Stimulated activated CD4-positive, alpha-beta T cell treated with anti-CD3 and anti-CD28 coated beads, Interleukin-4, amount 100 ng/mL, for 24 hours (primary cell): ENCODE measurements around the gene PXK.
"Not testable (repeated sequence)": the region's sequence is repeated elsewhere in the genome, so short reads cannot be mapped to it uniquely, and the experiment has no call there.

Source experiments
- DNase-seq: peaks from one replicate; pipeline ENCODE4 v3.0.0-alpha.2; 2020

The PXK gene

DNA sequence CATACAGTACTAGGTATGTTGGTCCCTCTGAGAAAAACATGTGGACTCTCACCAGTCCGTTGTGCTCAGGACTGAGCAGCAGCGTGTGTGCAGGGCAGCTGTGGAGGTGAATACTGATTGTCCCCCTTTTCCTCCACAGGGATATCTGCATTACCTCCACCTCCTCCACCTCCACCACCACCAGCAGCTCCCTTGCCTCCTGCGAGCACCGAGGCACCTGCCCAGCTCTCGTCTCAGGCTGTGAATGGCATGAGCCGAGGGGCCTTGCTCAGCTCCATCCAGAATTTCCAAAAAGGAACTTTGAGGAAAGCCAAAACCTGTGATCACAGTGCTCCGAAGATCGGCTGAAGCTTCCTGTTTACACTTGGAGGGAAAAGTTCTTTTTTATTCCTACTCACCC, 91.9 kb downstream of the PXK start:
- no peak for DNase-seq

DNA sequence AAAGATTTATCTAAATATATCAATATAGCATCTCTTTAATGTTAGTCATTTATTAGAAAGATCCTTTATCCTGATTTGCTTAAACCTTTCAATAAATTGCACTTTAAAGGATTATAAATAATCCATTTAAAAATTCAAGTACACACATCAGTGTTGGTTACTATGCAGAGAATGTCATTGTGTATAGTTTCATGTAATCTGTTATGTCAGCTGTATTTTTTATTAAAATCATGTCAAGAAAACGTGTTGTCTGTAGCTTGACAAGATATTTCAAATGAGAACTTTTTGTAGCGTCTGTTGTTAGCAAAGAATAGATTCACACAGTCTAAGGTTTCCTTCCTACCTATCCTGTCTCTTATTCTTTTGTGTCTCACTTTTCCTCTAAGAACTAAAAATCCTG, 93.1 kb downstream of the PXK start:
- DNase-seq, result no peak

- DNase-seq, result no peak
Observed at GRCh38 chr3:58427661-58428361, 95.1 kb downstream of the PXK start.

DNA sequence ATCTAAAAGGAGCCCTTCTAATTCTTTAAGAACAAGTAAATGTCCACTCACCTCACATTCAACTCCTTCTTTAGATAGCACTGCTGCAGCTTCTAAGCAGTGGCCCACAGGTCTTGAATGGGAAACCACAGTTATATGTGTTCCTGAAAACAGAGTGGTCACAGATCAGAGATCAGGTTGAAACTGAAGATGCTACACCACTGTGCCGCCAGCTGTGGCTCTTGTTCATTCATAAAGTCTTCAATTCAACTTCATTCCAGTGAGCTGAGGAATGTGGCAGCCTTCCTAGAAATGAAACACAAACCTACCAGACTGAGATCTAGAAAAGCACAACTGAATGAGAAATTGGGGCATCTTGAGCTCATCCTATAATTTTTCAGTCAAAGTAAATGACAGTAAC, 97.0 kb downstream of the PXK start:
- DNase-seq, result no peak

DNA sequence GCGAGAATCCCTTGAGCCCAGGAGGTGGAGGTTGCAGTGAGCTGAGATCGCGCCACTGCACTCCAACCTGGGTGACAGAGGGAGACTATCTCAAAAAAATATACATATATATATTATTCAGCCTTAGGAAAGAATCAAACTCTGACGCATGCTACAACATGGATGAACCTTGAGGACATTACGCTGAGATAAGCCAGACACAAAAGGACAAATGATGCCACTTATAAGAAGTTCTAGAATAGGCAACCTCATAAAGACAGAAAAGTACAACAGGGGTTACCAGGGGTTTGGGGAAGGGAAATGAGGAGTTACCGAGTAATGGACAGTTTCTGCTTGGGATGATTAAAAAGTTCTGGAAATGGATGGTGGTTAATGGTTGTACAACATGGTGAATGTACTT, 100.2 kb downstream of the PXK start:
- DNase-seq, result no peak

DNA sequence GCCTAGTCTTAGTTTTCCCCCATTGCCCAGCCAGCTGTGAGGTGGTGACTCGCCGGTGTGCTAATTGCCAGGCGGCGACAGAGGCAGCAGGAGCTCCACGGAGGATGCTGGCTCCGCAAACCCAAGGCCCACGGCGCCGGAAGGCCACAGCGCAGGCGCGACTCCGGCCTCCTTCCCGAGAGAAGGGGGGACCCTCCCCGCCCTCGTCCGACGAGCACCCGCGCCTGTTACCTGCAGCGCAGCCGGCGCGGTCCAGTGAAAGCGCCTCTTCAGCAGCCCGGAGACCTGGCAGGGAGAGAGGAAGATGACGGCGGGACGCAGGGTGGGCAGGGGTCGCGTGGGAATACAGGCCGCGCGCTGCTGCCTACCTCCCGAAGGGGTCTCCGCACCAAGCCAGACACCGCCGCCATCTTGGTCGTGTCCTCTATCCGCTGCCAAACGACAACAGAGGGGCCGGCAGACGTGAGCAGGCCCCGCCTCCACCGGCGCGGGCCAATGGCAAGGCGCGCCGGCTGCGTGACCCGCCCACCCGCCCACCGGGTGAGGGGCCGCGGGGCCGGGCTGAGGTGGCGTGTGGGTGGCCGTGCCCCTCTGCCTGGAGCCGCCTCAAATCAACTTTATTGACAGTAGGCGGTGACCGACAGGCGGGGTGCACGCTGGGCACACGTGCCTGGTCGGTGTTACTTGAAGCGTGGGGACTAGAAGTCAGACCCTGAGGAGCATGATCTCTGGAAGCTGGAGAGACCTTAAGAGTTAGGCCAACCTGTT, 100.9 kb downstream of the PXK start, which contains the start of gene PDHB:
PDHB (minus strand) TSS at position 433 of the 768 bp plus-strand sequence; CDS start at position 410, 23 bp downstream.
- DNase-seq, result peak; percentile 91

DNA sequence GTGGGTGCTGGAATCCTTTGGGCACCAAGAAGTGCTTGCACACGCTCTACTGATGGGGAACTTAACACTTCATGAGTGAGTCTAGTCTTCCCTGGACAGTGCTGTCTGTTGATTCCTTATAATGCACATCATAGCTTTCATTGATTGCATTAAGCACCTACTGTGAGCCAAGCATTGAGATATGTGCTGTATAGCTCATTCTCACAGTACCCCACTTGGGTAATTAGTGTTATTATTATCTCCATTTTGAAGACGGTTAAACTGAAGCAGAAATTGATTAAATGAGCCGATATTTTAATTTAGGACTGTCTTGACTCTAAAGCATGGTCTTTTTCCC, 101.4 kb downstream of the PXK start:
- no peak for DNase-seq

DNA sequence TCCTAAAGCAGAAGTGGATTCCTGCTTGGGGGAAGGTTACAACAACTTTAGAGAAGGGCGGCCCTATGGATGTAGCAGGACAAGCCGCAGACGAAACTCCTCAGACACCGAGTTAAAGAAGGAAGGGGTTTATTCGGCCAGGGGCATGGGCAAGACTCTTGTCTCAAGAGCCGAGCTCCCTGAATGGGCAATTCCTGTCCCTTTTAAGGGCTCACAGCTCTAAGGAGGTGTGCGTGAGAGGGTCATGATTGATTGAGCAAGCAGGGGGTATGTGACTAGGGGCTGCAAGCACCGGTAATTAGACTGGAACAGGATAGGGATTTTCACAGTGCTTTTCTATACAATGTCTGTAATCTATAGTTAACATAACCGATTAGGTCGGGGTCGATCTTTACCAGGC, 101.8 kb downstream of the PXK start:
- no peak for DNase-seq

DNA sequence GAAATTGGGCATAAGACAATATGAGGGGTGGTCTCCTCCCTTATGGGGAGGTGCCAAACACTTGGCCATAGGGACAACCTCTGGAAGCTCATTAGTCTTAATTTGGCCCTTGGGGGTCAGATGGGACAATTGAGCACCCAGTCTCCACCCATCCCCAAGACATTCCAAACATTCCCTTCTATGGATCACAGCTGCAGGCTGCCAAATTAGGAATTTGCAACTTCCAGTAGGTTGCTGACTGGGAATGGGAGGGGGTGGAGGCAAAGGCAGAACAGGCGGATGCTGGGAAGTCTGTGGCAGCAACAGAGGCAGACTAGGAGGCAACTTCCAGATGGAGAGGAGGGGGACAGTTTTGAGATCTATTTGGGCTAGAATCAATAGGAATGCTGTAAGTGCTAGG, 102.3 kb downstream of the PXK start:
- no peak for DNase-seq

DNA sequence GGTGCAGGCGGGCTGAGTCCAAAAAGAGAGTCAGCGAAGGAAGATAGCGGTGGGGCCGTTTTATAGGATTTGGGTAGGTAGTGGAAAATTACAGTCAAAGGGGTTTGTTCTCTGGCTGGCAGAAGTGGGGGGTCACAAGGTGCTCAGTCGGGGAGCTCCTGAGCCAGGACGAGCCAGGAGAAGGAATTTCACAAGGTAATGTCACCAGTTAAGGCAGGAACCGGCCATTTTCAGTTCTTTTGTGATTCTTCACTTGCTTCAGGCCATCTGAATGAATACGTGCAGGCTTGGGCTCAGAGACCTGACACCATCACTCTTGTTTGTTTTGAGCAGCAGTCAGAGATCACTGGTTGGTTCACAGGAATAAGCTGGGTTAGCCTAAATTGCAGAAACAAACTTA, 104.6 kb downstream of the PXK start:
- not testable (repeated sequence) for DNase-seq

GRCh38 chr3:58440996-58441355, 108.3 kb downstream of the PXK start:
- not testable (repeated sequence) for DNase-seq

DNA sequence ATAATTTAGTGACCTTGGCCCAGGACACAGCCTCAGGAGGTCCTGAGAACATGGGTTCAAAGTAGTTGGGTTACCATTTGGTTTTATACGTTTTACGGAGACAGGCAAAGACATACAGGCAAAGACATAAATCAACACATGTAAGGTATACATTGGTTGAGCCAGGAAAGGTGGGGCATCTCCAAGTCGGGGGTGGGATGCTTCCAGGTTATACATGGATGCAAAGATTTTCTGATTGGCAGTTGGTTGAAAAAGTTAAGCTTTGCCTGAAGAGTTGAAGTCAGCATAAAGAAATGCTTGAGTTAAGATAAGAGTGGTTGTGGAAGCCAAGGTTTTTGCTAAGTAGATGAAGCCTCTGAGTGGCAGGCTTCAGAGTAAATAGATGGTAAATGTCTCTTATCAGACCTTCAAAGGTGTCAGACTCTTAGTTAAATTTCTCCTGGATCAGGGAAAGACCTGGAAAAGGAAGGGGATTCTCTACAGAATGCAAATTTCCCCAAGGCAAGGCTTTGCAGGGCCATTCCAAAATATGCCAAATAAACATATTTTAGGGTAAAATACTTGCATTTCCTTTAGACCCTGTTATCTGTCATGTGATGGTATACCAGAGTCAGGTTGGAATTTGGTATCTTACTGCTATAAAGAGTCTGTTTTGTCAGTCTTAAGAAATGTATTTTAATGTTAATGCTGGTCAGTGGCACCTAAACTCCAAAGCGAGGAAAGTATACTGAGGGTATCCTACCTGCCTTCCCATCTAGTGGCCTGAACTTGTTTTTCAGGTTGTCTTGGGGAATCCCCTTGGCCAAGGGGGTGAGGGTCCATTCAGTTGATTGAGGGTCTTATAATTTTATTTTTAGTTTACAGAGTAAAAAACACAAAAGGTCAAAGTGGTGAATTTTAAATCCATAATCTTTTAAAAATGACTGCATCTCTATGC, 109.1 kb downstream of the PXK start:
- no peak for DNase-seq

DNA sequence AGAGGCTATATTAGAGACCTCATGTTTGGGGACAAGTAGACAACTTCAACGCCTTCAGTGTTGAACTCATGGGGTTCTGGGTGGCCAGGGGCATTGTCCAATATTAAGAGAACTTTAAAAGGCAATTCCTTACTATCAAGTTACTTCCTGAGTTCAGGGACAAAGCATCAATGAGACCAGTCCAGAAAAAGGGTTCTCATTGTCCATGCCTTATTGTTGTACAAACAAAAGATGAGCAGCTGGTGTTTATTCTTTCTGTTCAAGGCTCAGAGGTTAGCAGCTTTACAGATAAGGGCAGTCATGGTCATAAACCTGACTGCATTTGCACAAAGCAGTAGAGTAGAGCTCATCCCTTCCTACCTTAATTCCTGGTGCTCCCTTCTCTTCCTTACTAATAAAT, 119.5 kb downstream of the PXK start:
- DNase-seq, result no peak

DNA sequence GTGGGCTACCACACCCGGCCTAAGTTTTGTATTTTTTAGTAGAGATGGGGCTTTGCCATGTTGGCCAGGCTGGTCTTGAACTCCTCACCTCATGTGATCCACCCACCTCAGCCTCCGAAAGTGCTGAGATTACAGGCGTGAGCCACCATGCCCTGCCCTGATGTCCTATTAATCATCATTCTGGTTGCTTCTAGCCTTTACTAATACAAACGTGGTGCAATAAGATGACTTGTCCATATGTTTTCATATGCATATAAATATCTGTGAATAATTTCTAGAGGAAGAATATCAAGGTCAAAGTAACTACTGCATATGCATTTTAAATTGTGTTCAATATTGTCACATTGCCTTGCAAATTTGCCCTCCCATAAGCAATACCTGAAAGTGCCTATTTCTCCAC, 126.5 kb downstream of the PXK start:
- DNase-seq, result no peak

DNA sequence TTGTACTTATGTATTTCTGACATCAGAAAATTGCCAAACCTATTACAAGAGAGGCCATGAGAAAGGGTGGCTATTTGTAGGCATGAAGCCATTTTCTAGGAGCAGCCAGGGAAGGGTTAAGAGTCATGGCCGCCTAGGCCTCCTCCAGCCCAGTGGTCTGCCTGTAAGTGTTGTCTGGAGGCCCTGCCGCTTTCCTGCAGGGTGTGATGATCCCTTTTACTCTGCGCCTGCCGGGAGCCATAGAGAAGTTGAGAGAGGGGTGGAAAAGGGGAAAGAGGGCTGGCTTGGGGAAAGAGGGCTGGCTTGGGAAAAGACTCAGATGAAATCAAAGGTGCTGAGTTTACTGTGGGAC, 130.1 kb downstream of the PXK start:
- no peak for DNase-seq

DNA sequence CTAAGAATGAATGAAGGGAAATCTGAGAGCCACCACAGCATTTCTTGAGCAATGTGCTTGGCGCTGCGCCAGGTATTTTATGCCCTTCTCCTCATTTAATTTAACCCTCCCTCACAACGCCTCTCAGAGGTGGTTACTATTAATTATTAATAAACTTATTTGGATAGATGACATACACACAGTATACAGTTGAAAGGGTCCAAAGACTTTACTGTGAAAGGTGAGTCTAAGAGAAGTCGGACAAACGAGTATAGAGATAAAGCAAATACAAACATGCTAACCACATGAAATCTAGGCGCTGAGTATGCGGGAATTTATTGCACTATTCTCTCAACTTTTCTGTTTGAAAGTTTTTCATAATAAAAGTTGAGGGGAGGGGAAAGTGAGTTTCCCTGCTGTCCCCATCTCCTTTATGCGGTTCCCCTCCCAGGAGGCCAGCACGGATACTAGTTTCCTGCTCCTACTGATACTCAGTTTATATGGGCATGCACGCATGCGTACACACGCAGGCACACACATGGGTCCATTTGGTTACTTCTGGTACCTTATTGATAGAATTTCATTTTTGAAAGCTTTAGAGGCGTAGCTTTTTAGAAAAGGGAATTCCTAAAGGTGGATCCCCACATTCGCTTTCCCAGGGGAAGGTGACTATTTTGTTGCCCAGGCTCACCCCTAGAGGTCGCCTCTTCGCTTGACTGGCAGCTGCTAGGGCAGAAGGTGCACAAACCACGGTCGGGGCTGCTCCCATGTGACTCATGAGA, 130.7 kb downstream of the PXK start:
- DNase-seq, result peak; percentile 83

DNA sequence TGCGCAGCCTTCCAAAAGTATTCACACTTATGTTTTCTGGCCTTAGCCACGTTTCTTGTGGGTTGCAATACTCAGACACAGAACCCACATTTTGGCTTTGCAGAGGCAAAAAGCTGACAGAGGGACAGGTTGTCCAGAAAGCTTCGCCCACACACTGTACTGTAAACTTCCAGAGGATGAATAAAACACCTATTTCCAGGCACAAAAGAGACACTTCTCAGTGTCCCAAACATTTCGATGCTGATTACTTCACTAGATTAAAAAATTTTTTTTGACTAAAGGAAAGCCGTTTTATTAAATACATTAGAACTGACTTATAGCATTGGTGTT, 131.2 kb downstream of the PXK start:
- DNase-seq, result no peak

DNA sequence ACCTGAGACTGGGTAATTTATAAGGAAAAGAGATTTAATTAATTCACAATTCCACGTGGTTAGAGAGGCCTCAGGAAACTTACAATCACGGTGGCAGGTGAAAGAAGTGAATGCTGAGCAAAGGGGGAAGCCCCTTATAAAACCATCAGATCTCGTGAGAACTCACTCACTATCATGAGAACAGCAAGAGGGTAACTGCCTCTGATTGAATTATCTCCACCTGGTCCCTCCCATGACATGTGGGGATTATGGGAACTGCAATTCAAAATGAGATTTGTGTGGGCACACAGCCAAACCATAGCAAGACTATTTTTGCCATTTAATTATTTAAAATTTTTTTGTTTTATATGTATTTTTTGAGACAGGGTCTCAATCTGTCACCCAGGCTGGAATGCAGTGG, 132.2 kb downstream of the PXK start:
- peak; percentile 16 for DNase-seq

DNA sequence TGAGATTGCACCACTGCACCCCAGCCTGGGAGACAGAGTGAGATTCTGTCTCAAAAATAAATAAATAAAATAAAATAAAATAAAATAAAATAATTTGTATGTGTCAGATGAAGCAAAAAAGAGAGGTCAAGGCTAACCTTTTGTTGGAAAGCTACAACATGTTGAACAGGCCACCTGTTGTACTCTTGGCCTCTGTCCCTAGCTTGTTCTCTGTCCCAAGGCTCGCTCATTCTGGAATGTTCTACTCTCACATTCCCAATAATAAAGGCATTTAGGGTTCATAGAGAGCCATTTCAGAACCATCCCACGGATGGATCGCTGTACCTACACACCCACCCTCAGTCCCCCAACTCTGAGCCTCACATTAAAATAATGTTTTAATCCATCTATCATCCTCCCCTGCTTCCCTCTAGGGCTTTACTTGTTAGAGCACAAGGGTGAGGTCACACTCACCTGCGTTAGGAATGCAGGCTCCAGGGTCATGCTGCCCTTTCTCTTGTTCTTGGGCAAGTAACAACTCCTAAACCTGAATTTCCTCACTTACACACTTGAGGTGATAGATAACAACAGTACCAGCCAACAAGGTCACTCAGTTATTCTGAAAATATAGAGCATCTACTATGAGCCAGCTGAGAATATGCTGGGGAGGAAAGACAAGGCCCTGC, 134.3 kb downstream of the PXK start:
- no peak for DNase-seq

- no peak for DNase-seq
Observed at GRCh38 chr3:58469096-58469495, 136.4 kb downstream of the PXK start.

GRCh38 chr3:58470363-58471024, 137.8 kb downstream of the PXK start:
- no peak for DNase-seq
